Central memory CD8-positive, alpha-beta T cell (primary cell): ENCODE data around the gene NFIA.

Experiments used
- ATAC-seq: fragments of 150-1000 bp; cut with Tn5 transposase; replicated peaks from 2 replicates; pipeline ENCODE4 v1.10.0; 2022; ENCODE audit warnings: mild to moderate bottlenecking, moderate FRiP score, moderate number of reproducible peaks; ENCODE audit not compliant: poor library complexity, severe bottlenecking; ENCODE audit errors: extremely low read depth
- DNase-seq, 2 donors: peaks; one replicate each; pipeline ENCODE4 v3.0.0; 2021; ENCODE audit warnings: low spot score in 2 of 2
- H3K27ac Mint-ChIP-seq: one replicate; pipeline ENCODE4 v1.8.0; 2022; ENCODE audit warnings: low read depth, mild to moderate bottlenecking, moderate library complexity, mixed read lengths
- H3K27me3 Mint-ChIP-seq: one replicate; pipeline ENCODE4 v1.8.0; 2022; ENCODE audit warnings: mixed read lengths
- H3K36me3 Mint-ChIP-seq: one replicate; pipeline ENCODE4 v1.8.0; 2022; ENCODE audit warnings: mild to moderate bottlenecking, moderate library complexity, mixed read lengths; ENCODE audit not compliant: insufficient read depth
- H3K4me1 Mint-ChIP-seq: one replicate; pipeline ENCODE4 v1.8.0; 2022; ENCODE audit warnings: mixed read lengths
- H3K4me3 Mint-ChIP-seq: one replicate; pipeline ENCODE4 v1.8.0; 2022; ENCODE audit warnings: mild to moderate bottlenecking, moderate library complexity, mixed read lengths
- H3K9me3 Mint-ChIP-seq: one replicate; pipeline ENCODE4 v1.8.0; 2022; ENCODE audit warnings: mixed read lengths

The NFIA gene

DNA sequence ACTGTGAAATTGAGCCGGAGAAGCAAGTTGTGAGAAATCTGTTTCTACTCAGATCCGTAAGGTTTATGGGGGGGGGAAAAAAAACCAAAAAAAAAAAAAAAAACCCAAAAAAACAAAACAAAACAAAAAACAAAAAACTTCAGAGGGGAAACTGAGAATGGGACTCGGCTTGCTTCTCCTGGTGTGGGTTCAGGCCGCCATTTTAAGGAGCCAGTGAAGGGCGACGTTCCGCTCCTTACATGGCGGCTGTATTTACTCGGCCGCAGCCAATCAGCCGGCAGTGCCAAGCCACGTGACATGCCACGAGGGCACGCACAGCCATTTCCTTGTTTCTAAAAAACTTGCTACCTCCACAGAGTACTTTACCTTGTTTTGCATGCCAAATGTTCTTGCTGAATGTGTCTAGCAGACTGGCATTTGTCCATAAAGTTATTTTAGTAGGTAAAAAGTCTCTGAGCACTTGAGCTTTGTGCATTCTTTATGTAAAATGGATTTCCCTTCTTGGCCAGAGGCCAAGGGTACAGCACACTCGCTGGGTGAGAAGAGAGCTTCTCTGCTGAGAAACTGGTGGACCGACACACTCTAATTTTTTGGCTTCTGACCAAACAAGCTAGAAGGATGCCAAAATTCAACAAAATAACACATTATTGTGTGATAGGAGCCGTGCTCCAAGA is 101.8 kb downstream of the NFIA start:
- Mint-ChIP-seq H3K27me3 (no peaks in the 10 kb centered on the region), H3K4me3 (no peak overlapping the region), H3K27ac (no peak overlapping the region), H3K36me3 (peaks cover 2% of the 10 kb centered on the region), H3K4me1 (peaks cover 6% of the 10 kb centered on the region), H3K9me3 (no peaks in the 10 kb centered on the region)
- no peak for DNase-seq
- ATAC-seq: no peak

GRCh38 chr1:61184714-61185106 is 102.3 kb downstream of the NFIA start:
- no peaks in the 10 kb centered on the region for H3K27me3 Mint-ChIP-seq
- H3K27ac Mint-ChIP-seq: no peak overlapping the region
- H3K36me3 Mint-ChIP-seq: peaks cover 2% of the 10 kb centered on the region
- ATAC-seq: no peak
- DNase-seq: no peak
- H3K4me3 Mint-ChIP-seq: no peak overlapping the region
- H3K4me1 Mint-ChIP-seq: peaks cover 6% of the 10 kb centered on the region
- H3K9me3 Mint-ChIP-seq: no peaks in the 10 kb centered on the region

DNA sequence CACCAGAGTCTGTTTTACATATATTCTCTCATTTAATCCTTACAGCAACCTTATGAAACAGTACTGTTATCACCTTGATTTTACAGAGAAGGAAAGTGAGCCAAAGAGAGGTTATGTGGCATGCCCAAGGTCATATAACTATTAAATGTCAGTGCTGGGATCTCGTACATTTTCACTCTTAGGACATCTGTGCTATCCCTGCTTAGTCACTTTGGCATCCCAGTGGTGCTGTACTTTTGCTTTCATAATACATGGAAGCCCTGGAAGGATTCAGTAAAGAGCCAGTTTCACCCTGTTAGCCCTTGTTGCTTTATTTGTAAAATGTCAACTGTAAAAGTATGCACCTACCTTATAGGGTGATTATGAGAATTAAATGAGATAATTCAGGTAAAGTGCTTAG is 104.4 kb downstream of the NFIA start:
- H3K4me1 Mint-ChIP-seq: peaks cover 6% of the 10 kb centered on the region
- DNase-seq (no peak), ATAC-seq (no peak)
- H3K36me3 Mint-ChIP-seq: peaks cover 2% of the 10 kb centered on the region
- no peaks in the 10 kb centered on the region for H3K27me3 Mint-ChIP-seq
- no peak overlapping the region for H3K4me3 Mint-ChIP-seq
- H3K9me3 Mint-ChIP-seq: no peaks in the 10 kb centered on the region
- no peak overlapping the region for H3K27ac Mint-ChIP-seq

GRCh38 chr1:61187352-61188086 is 105.2 kb downstream of the NFIA start:
- no peaks in the 10 kb centered on the region for H3K9me3 Mint-ChIP-seq
- DNase-seq (no peak), ATAC-seq (no peak)
- no peak overlapping the region for H3K4me3 Mint-ChIP-seq
- no peak overlapping the region for H3K27ac Mint-ChIP-seq
- peaks cover 6% of the 10 kb centered on the region for H3K4me1 Mint-ChIP-seq
- no peaks in the 10 kb centered on the region for H3K27me3 Mint-ChIP-seq
- peaks cover 2% of the 10 kb centered on the region for H3K36me3 Mint-ChIP-seq

DNA sequence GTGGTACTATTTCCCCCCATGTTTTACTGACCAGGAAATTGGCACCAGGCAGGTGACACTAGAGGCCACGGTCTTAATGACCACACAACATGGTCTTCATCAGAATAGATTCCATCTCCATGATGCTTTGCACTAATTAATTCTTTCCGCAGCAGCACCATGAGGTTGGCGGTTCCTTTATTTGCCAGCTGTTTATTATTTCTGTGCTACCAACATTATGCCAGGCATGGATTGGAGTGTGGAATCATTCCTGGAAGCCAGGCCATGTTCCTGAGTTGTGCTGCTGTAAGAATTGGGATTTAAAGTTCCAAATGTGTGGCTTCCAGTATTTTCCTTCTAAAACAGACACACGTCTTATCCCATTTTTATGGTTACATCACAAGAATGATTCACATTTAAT is 107.8 kb downstream of the NFIA start:
- H3K4me1 Mint-ChIP-seq: peaks cover 6% of the 10 kb centered on the region
- DNase-seq (no peak), ATAC-seq (no peak)
- peaks cover 2% of the 10 kb centered on the region for H3K36me3 Mint-ChIP-seq
- no peaks in the 10 kb centered on the region for H3K27me3 Mint-ChIP-seq
- no peaks in the 10 kb centered on the region for H3K9me3 Mint-ChIP-seq
- H3K27ac Mint-ChIP-seq: no peak overlapping the region
- no peak overlapping the region for H3K4me3 Mint-ChIP-seq

DNA sequence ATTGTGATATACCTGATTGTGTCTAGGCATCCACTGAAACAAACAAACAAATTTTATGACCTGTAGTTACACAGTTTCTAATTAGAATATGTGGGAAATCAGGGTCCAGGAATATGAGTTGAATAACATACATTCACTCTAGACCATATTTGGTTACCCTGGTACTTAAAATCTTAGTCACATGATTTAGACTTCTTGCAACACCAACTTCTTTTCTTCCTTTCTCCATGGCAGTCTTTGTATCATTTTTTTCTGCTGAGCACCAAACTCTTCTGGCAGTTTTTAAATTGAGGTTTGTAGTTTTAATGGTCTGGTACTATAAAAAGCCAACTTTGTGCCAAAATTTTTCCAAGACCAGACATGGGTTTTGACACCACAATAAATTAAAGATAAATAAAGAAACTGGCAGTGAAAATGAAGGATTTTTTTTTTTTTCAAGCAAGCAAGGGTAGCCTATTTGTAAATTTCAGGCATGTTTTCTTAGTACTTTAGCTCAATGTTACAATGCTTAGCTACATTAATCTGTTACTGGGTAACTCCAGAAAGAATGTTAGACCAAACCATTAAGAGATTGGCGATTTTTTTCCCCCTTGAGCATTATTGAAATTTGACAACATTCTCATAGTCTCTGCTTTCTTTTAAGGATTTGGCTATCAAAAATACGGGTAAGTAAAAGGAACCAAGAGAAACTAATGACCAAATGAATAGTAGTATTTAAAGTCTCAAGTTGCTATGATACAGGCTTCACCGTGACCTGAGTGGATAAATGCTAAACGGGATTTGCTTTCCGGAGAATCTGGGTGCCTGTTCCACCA is 108.5 kb downstream of the NFIA start:
- Mint-ChIP-seq H3K9me3 (no peaks in the 10 kb centered on the region), H3K27me3 (no peaks in the 10 kb centered on the region), H3K36me3 (peaks cover 2% of the 10 kb centered on the region), H3K4me3 (no peak overlapping the region), H3K27ac (no peak overlapping the region), H3K4me1 (peaks cover under 1% of the 10 kb centered on the region)
- no peak for ATAC-seq
- DNase-seq: no peak

DNA sequence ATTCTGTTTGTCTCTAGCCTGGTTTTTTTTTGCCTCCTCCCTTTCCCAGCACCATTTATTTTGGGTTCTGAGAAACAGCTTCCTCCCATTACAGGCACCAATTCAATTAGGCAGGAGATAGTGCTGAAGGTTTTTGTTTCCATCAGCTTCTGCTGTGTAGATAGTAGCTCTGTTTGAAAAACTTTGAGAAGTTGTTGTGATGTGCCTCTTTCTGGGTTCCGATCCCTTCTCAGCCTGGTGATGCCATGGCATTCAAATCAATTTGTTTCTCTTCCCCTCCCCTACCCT is 109.0 kb downstream of the NFIA start:
- H3K36me3 Mint-ChIP-seq: peaks cover 2% of the 10 kb centered on the region
- H3K4me3 Mint-ChIP-seq: no peak overlapping the region
- ATAC-seq (no peak), DNase-seq (no peak)
- no peaks in the 10 kb centered on the region for H3K9me3 Mint-ChIP-seq
- H3K4me1 Mint-ChIP-seq: no peaks in the 10 kb centered on the region
- no peak overlapping the region for H3K27ac Mint-ChIP-seq
- H3K27me3 Mint-ChIP-seq: no peaks in the 10 kb centered on the region

DNA sequence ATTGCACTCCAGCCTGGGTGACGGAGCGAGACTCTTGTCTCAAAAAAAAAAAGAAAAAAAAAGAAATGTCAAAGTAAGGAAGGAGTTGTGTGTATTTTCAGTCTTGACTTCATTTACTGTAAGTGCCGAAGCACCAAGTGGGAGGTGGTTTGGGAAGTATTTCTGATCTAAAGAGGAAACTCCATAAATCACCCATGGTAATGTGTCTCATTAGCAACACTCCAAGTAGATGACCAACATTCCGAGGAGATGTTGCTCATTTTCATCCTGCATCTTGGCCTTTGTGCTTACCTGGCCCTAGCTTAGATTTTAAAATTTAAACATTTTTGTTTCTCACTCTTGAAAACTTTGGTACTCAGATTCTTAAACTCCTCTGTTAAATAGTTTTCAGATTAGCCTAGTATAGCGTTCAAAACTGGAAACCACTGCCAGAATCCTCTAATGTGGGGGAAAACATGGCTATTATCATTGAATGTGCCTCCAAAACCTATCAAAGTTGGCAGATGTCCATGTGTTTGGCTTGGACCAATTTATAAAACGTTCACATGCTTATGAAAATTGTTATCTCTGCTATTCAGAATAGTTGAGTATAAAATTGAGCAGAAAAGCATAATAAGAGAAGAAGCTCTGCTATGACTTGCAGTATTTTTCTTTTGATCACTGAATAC is 110.4 kb downstream of the NFIA start:
- Mint-ChIP-seq H3K36me3 (peaks cover 2% of the 10 kb centered on the region), H3K27ac (no peak overlapping the region), H3K4me3 (no peak overlapping the region), H3K4me1 (no peaks in the 10 kb centered on the region), H3K27me3 (no peaks in the 10 kb centered on the region), H3K9me3 (no peaks in the 10 kb centered on the region)
- ATAC-seq (no peak), DNase-seq (no peak)

- DNase-seq (no peak), ATAC-seq (no peak)
- H3K27me3 Mint-ChIP-seq: no peaks in the 10 kb centered on the region
- no peak overlapping the region for H3K4me3 Mint-ChIP-seq
- no peaks in the 10 kb centered on the region for H3K4me1 Mint-ChIP-seq
- H3K27ac Mint-ChIP-seq: no peak overlapping the region
- no peaks in the 10 kb centered on the region for H3K36me3 Mint-ChIP-seq
- H3K9me3 Mint-ChIP-seq: no peaks in the 10 kb centered on the region
These were observed 111.4 kb downstream of the NFIA start for GRCh38 chr1:61193808-61194207.

- ATAC-seq (no peak), DNase-seq (no peak)
- H3K4me1 Mint-ChIP-seq: no peaks in the 10 kb centered on the region
- no peak overlapping the region for H3K4me3 Mint-ChIP-seq
- H3K9me3 Mint-ChIP-seq: no peaks in the 10 kb centered on the region
- no peaks in the 10 kb centered on the region for H3K27me3 Mint-ChIP-seq
- H3K36me3 Mint-ChIP-seq: no peaks in the 10 kb centered on the region
- no peak overlapping the region for H3K27ac Mint-ChIP-seq
These were observed 116.2 kb downstream of the NFIA start for GRCh38 chr1:61198554-61198953.

GRCh38 chr1:61201035-61201434 is 118.7 kb downstream of the NFIA start:
- ATAC-seq (no peak), DNase-seq (no peak)
- Mint-ChIP-seq H3K27ac (no peak overlapping the region), H3K36me3 (no peaks in the 10 kb centered on the region), H3K4me1 (no peaks in the 10 kb centered on the region), H3K9me3 (no peaks in the 10 kb centered on the region), H3K27me3 (no peaks in the 10 kb centered on the region), H3K4me3 (no peak overlapping the region)

DNA sequence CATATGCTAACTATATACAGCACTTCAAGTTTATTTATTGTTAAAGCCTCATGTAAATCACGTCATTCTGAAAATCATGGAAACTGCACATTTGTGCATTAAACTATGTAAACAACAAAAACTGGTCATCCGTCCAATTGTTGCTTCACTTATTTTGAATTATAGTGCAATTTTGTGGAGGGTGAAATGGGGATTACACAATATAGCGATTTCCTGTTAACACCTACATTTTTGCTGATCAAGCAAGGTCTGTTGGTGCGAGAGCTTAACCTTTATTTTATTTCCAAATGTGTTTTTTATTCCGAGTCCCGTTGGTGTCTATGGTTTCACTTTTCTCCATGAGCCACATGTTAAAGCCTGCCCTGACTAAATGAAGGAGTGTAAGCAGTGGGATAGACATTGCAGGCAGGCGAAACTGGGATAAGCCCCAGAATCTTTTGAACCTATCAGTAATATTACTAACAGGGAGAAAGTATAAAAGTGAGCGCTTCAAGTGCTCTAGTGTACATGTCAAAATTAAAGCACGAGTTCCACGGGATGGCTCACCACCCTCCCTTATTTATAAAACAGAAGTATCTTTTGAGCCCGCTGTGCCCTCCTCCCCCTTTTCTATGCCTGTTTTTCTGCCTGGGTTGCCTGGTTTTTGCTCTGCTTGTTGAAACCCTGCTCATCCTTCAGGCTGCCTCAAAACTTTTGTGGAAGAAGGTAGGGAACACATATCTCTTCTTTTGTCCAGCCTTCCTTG is 120.7 kb downstream of the NFIA start:
- no peak overlapping the region for H3K27ac Mint-ChIP-seq
- H3K9me3 Mint-ChIP-seq: no peaks in the 10 kb centered on the region
- no peaks in the 10 kb centered on the region for H3K4me1 Mint-ChIP-seq
- DNase-seq (no peak), ATAC-seq (no peak)
- H3K36me3 Mint-ChIP-seq: no peaks in the 10 kb centered on the region
- H3K4me3 Mint-ChIP-seq: no peak overlapping the region
- H3K27me3 Mint-ChIP-seq: no peaks in the 10 kb centered on the region
